ENCODE measurements around the gene SNORC.
"Not testable (repeated sequence)": the region's sequence is repeated elsewhere in the genome, so short reads cannot be mapped to it uniquely, and the experiment has no call there.

Gene SNORC

DNA sequence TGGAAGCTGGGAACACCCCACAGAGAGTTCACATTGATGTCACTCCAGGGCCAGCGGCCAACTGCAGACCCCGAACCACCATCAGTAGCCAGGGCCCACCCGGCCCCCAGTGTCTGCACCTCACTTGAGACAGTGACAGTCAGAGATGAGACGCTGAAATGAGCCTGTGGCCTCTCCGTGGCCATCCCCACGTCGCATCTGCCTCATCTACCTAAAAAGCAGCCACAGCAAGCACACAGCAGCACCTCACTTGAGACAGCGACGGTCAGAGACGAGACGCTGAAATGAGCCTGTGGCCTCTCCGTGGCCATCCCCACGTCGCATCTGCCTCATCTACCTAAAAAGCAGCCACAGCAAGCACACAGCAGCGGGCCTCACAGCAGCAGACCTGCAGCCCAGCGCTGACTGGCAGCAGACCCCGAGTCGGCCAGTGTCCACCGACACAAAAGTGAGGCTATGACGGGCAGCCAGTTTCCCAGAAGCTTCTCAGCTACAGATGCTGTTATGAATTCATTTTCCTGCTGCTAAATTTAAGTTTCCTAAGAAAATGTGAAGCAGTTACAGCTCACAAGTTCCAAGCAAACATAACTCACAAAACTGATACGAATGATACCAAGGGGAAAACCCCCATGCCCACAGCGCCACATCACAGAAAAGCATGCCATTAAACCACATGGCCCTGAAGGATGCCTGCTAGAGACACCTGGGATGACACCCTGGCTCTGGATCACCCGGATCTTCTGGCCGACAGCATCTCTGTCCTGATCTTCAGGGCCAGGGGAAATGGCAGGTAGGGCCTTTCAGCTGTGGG is 27.7 kb downstream of the SNORC start:
- H3K27ac ChIP-seq = no peak overlapping the region
- TF ChIP-seq ZFX (IDR thresholded peaks at IDR 0.05) (no peak), CTCF (conservative IDR thresholded peaks at IDR 0.05) (no peak)

GRCh38 chr2:232898592-232899543 is 28.8 kb downstream of the SNORC start:
- no peak for TF ChIP-seq CTCF (conservative IDR thresholded peaks at IDR 0.05)
- TF ChIP-seq ZFX (IDR thresholded peaks at IDR 0.05) = no peak
- no peak overlapping the region for H3K27ac ChIP-seq

DNA sequence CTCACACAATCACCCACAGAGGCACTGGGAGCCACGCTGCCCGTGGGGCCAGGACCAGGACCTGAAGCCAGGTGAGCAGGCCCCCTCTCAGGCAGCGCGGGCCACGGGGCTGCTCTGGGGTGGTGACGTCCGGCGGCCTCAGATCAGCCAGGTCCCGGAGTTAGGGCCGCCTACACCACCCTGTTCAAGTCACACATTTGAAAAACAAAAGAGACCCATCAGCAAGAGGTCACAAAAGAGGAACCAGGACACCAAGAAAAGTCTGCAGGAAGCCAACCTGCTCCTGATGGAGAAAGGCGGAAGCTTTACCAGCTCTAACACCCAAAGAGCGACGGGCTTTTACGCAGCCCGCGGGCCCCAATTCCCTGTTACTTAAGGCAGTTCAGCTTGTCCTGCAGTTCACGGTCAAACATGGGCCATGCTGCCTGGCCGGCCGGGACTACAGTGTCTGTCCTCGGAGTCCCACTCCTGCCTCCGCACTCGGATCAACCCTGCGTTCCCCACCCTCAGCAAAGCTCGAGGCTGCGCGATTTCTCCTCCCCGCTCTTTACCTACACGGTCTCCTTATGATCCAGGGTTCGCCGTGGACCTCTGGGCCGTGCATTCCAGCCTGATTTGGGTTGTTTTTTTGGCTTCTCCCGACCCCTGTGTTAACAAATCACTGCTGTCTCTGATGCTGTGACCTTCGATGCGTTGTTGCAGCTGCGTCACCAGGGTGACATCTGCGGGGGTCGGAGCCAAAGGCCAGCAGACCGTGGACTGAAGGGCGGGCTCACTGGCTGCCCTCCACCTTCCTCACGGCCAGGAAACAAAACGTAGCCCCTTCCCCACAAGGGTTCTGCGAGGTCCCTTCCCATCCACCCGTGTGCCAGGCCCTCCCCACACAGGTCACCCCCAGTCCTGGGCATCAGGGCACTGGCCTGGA is 31.0 kb downstream of the SNORC start:
- H3K27ac ChIP-seq = no peak overlapping the region
- TF ChIP-seq CTCF (conservative IDR thresholded peaks at IDR 0.05) = no peak
- TF ChIP-seq ZFX (IDR thresholded peaks at IDR 0.05) = no peak

GRCh38 chr2:232901736-232902578 is 31.9 kb downstream of the SNORC start:
- no peak overlapping the region for H3K27ac ChIP-seq
- TF ChIP-seq CTCF (conservative IDR thresholded peaks at IDR 0.05) (no peak), ZFX (IDR thresholded peaks at IDR 0.05) (no peak)

GRCh38 chr2:232903989-232904388 is 33.9 kb downstream of the SNORC start:
- no peak for TF ChIP-seq CTCF (conservative IDR thresholded peaks at IDR 0.05)
- no peak for TF ChIP-seq ZFX (IDR thresholded peaks at IDR 0.05)
- no peak overlapping the region for H3K27ac ChIP-seq

- H3K27ac ChIP-seq = not testable (repeated sequence)
Observed at GRCh38 chr2:232906867-232907717, 37.0 kb downstream of the SNORC start.

DNA sequence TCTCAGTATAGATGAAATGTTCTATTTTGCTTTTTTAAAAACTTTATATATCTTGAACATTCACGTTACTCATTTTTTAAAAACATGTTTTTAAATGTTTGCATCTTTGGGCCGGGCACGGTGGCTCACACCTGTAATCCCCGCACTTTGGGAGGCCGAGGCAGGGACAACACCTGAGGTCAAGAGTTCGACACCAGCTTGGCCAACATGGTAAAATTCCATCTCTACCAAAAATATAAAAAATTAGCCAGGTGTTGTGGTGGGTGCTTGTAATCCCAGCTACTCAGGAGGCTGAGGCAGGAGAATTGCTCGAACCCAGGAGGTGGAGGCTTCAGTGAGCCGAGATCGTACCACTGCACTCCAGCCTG is 37.6 kb downstream of the SNORC start:
- H3K27ac ChIP-seq = not testable (repeated sequence)
